WERI-Rb-1 (cell line): ENCODE measurements around the gene ZNG1B.
"Not testable (repeated sequence)": the region's sequence is repeated elsewhere in the genome, so short reads cannot be mapped to it uniquely, and the experiment has no call there.

Experiments used
- DNase-seq: peaks from one replicate; pipeline ENCODE4 v3.0.0-alpha.2; 2020
- H3K27ac ChIP-seq: fragments of 250-450 bp; sonication (Bioruptor Pico); 2 replicates; pipeline ENCODE4 v1.5.1; 2020; ENCODE audit warnings: mild to moderate bottlenecking, moderate library complexity
- H3K27me3 ChIP-seq: fragments of 250-450 bp; sonication (Bioruptor Pico); 2 replicates; pipeline ENCODE4 v1.5.1; 2021; ENCODE audit warnings: mild to moderate bottlenecking, low read depth, moderate library complexity; ENCODE audit not compliant: insufficient read depth, severe bottlenecking
- H3K36me3 ChIP-seq: fragments of 250-450 bp; sonication (Bioruptor Pico); 2 replicates; pipeline ENCODE4 v1.5.1; 2020; ENCODE audit warnings: mild to moderate bottlenecking, moderate library complexity
- H3K4me3 ChIP-seq: 2 replicates; pipeline ENCODE4 v1.5.1; 2011; ENCODE audit warnings: low read depth, mild to moderate bottlenecking, control low read depth, low read length
- H3K9me3 ChIP-seq: fragments of 250-450 bp; sonication (Bioruptor Pico); 2 replicates; pipeline ENCODE4 v1.5.1; 2021; ENCODE audit warnings: mild to moderate bottlenecking, moderate library complexity; ENCODE audit not compliant: severe bottlenecking
- CTCF ChIP-seq: IDR thresholded peaks from 2 replicates; pipeline ENCODE4 v1.5.1; 2011; ENCODE audit warnings: low read depth, mild to moderate bottlenecking, control low read depth, inconsistent platforms, low read length

ZNG1B gene

GRCh38 chr2:113437508-113438465 lies at the start of gene ZNG1B:
ZNG1B (plus strand) TSS chr2:113437691; CDS start chr2:113437869, 178 bp downstream.
- not testable (repeated sequence) for H3K27ac ChIP-seq, H3K9me3 ChIP-seq, H3K27me3 ChIP-seq, H3K36me3 ChIP-seq
- peak; percentile 88 for DNase-seq
- H3K4me3 ChIP-seq, result peak within 1 kb of the TSS; percentile 56

- H3K27ac ChIP-seq, result no peak overlapping the region
- H3K4me3 ChIP-seq, result no peak overlapping the region
- peak; percentile 68 for TF ChIP-seq CTCF
- no peaks in the 10 kb centered on the region for H3K36me3 ChIP-seq
- no peaks in the 10 kb centered on the region for H3K27me3 ChIP-seq
- peaks cover 3% of the 10 kb centered on the region for H3K9me3 ChIP-seq
- peak; percentile 73 for DNase-seq
Observed at GRCh38 chr2:113390124-113390849, 47.2 kb upstream of the ZNG1B start.

- DNase-seq, result no peak
- Histone ChIP-seq H3K36me3 (no peaks in the 10 kb centered on the region), H3K27me3 (no peaks in the 10 kb centered on the region), H3K9me3 (peaks cover 3% of the 10 kb centered on the region), H3K27ac (no peak overlapping the region), H3K4me3 (no peak overlapping the region)
- no peak for TF ChIP-seq CTCF
Observed at GRCh38 chr2:113391073-113391472, 46.4 kb upstream of the ZNG1B start.

GRCh38 chr2:113406114-113406513 lies 31.4 kb upstream of the ZNG1B start:
- Histone ChIP-seq H3K27ac (no peak overlapping the region), H3K27me3 (no peaks in the 10 kb centered on the region), H3K36me3 (no peaks in the 10 kb centered on the region), H3K9me3 (no peaks in the 10 kb centered on the region), H3K4me3 (peak overlapping the region; percentile 32)
- no peak for TF ChIP-seq CTCF
- peak; percentile 82 for DNase-seq

GRCh38 chr2:113407446-113408099 lies 29.9 kb upstream of the ZNG1B start:
- Histone ChIP-seq H3K36me3 (no peaks in the 10 kb centered on the region), H3K27me3 (no peaks in the 10 kb centered on the region)
- DNase-seq, result no peak

GRCh38 chr2:113411725-113412352 lies 25.7 kb upstream of the ZNG1B start:
- not testable (repeated sequence) for H3K4me3 ChIP-seq

More at GRCh38 chr2:113407446-113408099, 29.9 kb upstream of the ZNG1B start:
- TF ChIP-seq CTCF, result peak; percentile 19; the same call in 1 of the 2 replicates
- no peak overlapping the region for H3K4me3 ChIP-seq
- no peaks in the 10 kb centered on the region for H3K9me3 ChIP-seq
- no peak overlapping the region for H3K27ac ChIP-seq

GRCh38 chr2:113412774-113413173 lies 24.7 kb upstream of the ZNG1B start:
- H3K4me3 ChIP-seq, H3K27me3 ChIP-seq, H3K9me3 ChIP-seq, H3K27ac ChIP-seq, DNase-seq, H3K36me3 ChIP-seq: not testable (repeated sequence)

More at GRCh38 chr2:113411725-113412352, 25.7 kb upstream of the ZNG1B start:
- H3K27ac ChIP-seq, H3K27me3 ChIP-seq, DNase-seq, H3K9me3 ChIP-seq, H3K36me3 ChIP-seq: not testable (repeated sequence)

- not testable (repeated sequence) for H3K9me3 ChIP-seq, DNase-seq, H3K27me3 ChIP-seq, H3K36me3 ChIP-seq, H3K4me3 ChIP-seq
- peak overlapping the region; percentile 72 for H3K27ac ChIP-seq
Observed at GRCh38 chr2:113431773-113432172, 5.7 kb upstream of the ZNG1B start.

GRCh38 chr2:113433468-113433867 lies 4.0 kb upstream of the ZNG1B start:
- H3K27me3 ChIP-seq, H3K4me3 ChIP-seq, H3K27ac ChIP-seq, H3K9me3 ChIP-seq, H3K36me3 ChIP-seq: not testable (repeated sequence)
- peak; percentile 20 for DNase-seq
